ENCODE measurements around the gene KDM6A.
"Not testable (repeated sequence)": the region's sequence is repeated elsewhere in the genome, so short reads cannot be mapped to it uniquely, and the experiment has no call there.

The KDM6A gene

DNA sequence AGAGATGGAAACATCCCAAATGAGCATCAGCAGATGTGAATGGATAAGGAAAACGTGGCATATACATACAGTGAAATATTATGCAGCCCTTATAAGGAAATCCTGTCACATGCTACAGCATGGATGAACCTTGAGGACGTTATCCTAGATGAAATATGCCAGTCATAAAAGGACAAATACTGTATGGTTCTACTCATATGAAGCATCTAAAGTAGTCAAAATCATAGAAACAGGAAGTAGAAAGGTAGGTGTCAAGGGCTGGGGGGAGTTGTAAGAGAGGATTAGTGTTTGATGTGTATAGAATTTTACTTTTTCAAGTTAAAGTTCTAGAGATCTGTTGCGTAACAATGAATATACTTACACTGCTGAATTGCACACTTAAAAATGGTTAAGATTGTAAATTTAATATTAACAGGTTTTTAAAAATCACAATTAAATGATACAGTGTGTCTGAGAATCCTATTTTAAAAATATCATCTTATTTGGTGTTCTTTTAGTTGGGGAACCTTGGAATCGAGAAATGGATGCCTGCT is 58.5 kb downstream of the KDM6A start:
- DNase-seq: no peak

GRCh38 chrX:44935172-44935571 is 62.2 kb downstream of the KDM6A start:
- DNase-seq: no peak

DNA sequence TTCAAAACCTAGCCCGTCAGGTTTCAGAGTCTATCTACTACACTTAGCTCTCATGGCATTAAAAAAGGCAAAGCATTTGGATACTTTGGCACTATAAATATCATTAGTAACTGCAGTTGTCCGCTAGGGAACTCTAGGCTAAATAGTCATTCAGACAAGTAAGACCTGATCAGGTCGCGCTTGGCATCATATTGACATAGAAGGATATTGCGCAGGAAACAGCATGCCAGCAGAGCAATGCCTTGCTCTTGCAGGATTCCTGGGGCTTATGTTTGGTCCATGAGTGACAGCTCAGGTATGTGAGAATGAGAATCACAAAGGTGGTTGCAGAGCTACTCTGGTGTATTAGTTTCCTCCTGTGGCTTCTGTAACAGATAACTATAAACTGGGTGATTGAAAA is 62.7 kb downstream of the KDM6A start:
- no peak for DNase-seq

DNA sequence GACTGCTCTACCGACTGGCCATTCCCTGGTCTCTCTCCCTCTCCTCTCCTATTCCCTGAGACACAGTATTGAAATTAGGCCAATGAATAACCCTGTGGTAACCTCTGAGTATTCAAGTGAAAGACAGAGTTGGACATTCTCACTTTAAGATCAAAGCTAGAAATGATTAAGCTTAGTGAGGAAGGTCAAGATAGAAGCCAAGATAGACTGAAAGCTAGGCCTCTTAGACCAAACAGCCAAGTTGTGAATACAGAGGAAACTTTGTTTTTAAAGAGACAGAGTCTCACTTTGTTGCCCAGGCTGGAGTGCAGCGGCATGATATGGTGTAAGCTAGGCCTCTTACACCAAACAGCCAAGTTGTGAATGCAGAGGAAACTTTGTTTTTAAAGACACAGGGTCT is 64.6 kb downstream of the KDM6A start:
- no peak for DNase-seq

DNA sequence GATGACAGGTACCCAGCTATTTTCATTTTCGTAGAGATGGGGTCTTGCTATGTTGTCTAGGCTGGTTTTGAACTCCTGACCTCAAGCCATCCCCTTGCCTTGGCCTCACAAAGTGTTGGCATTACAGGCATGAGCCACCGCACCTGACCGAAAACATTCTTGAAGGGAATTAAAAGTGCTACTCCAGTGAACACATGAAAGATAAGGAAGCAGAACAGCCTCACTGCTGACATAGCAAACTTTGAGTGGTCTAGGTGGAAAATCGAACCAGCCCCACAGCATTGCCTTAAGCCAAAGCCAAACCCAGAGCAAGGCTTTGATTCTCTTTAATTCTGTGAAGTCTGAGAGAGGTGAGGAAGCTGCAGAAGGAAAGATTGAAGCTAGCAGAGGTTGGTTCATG is 65.1 kb downstream of the KDM6A start:
- DNase-seq: no peak

DNA sequence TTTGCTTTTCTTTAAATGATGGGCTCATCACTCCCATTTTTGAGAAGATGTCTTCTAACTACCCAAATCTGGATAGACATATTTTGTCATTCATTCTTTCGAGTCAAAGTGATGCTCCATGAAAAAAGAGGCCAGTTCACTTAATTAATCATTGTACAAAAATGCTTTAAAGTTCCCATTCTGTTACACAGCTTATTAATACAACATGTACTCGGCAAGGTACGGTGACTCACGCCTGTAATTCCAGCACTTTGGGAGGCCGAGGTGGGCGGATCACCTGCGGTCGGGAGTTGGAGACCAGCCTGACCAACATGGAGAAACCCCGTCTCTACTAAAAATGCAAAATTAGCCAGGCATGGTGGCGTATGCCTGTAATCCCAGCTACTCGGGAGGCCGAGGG is 67.6 kb downstream of the KDM6A start:
- DNase-seq: not testable (repeated sequence)

DNA sequence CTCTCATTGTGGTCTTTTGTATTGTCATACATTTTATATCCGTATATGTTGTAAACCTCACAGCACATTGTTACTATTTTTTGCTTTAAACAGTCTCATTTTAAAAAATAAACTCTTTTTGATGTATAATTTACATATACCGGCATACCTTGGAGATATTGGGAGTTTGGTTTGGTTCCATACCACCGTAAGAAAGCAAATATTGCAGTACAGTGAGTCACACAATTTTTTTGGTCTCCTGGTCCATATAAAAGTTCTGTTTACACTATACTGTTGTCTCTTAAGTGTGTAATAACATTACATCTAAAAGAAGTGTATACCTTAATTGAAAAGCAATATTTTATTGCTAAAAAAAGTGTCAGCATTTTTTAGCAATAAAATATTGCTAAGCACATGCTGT is 70.0 kb downstream of the KDM6A start:
- DNase-seq: no peak

GRCh38 chrX:44944894-44945293 is 71.9 kb downstream of the KDM6A start:
- DNase-seq: no peak

GRCh38 chrX:44945736-44946135 is 72.7 kb downstream of the KDM6A start:
- DNase-seq: peak in 1 of 2 donors; percentile 27

DNA sequence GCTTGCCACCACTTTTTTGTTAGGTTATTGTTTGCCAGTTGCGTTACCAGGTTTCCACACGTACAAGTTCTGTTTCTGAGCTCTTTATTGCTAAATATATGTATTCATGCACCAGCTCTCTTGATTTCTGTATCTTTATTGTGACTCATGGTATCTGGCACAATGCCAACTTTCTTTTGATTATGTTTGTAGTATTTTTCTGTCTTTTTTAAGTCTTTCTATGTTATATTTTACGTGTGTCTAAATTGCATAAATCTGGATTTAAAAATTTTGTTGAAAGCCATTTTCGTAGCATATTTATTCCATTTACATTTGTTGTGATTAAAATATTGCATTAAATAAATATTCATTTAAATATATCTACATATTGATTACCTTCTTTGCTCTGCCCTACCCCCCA is 73.8 kb downstream of the KDM6A start:
- DNase-seq: peak; percentile 17 to 32

DNA sequence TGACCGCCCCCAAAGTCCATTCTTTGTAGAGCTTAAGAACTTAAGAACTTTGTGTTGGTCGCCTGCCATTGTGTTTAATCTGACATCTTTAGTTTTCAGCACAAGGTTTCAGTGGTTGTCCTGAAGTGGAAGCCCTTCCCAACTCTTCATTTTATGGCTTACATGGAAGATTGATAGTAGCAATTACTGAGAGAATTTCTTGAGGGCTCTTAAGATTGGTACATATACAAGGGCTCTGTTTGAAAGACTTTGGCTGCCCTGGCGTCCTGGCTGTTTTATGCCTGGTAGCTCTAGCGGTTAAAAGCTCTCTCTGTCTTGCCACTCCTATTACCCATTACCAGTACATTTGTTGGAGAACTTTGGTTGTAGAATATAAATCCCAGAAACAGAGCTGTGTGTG is 75.0 kb downstream of the KDM6A start:
- DNase-seq: no peak

DNA sequence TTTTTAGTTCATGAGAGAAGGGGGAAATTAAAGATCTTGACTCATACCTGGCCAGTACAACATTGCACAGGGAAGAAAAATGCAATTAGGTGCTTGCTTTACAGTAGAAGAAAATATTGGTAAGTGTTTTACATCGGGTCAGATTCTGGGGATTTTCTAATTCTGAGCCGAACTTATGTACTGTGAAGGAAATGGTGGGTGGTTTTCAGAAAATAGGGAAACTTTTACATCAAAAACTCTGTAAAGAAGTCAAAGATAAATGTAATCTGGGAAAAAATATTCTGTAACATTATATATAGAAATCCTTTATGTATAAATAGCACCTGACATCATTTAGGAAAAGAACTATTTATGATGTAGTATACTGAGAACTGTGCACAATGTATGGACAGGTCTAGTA is 75.4 kb downstream of the KDM6A start:
- DNase-seq: peak; percentile 34 to 77

DNA sequence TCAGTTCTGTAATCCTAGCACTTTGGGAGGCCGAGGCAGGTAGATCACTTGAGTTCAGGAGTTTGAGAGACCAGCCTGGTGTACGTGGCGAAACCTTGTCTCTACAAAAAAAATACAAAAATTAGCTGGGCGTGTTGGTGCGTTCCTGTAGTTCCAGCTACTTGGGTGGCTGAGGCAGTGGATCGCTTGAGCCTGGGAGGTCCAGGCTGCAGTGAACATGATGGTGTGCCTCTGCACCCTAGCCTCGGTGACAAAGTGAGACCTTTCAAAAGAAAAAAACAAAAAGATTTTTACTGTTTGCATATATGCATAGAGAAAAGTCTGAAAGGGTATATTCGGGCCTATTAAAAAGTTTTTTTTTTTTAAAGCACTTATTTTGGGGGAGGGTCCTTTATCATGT is 76.1 kb downstream of the KDM6A start:
- no peak for DNase-seq

DNA sequence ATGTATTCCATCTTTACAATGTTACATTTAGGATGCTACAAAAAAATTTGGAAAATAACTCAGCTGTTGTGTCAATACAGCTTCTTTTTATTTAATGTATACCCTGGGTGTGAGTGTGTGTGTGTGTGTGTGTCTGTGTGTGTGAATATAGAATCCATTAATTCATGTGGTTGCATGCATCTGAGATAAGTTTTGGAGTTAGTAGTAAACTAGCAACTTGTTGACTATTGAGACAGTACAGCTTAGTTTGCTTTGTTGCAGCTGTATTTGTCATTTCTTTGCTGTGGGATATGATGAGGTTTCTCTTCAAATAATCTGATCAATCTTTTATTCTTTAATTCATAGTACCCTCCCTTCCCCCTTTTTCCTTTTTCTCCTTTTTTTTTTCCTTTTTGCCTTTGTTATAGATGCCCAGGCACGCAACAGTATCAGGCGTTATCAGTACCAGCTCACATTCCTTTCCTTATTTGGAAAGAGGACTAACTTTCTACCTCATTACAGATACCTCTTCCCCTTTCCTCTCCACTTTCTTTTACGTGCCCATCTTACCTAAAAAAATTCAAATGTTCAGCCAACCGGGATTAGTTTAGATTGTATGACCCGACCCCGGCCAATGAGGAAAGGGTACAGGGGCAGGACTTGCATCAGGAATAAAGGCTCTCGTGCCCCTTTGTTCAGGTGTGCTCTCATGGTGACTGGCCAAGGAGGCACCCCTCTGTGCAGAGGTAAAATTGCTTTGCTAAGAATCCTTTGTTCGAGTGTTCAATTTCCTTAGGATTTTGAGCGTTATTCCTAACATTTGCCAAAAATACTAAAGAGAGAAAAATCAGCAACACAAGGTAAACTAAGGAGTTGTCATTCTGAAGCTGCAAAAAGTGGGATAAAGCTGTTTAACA is 77.7 kb downstream of the KDM6A start:
- not testable (repeated sequence) for DNase-seq

GRCh38 chrX:44951572-44952067 is 78.6 kb downstream of the KDM6A start:
- DNase-seq: no peak

DNA sequence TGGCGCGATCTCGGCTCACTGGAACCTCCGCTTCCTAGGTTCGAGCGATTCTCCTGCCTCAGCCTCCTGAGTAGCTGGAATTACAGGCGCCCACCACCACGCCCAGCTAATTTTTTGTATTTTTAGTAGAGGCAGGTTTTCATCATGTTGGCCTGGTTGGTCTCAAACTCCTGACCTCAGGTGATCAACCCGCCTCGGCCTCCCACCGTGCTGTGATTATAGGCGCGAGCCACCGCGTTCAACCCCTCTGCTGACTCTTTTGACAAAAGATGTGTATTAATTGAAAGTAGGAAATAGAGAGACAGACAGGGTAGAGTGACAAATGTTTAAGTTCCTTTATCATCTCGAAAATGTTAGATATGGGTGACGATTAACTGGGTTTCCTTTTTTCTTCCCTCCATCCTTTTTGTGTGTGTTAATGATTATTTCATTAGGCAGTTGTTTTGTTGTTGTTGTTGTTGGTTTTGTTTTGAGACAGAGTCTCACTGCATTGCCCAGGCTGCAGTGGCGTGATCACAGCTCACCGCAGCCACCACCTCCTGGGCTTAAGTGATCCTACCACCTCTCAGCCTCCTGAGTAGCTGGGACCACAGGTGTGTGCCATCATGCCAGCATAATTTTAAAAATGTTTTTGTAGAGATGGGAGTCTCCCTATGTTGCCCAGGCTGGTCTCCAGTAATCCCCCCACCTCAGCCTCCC is 79.5 kb downstream of the KDM6A start:
- DNase-seq: no peak

DNA sequence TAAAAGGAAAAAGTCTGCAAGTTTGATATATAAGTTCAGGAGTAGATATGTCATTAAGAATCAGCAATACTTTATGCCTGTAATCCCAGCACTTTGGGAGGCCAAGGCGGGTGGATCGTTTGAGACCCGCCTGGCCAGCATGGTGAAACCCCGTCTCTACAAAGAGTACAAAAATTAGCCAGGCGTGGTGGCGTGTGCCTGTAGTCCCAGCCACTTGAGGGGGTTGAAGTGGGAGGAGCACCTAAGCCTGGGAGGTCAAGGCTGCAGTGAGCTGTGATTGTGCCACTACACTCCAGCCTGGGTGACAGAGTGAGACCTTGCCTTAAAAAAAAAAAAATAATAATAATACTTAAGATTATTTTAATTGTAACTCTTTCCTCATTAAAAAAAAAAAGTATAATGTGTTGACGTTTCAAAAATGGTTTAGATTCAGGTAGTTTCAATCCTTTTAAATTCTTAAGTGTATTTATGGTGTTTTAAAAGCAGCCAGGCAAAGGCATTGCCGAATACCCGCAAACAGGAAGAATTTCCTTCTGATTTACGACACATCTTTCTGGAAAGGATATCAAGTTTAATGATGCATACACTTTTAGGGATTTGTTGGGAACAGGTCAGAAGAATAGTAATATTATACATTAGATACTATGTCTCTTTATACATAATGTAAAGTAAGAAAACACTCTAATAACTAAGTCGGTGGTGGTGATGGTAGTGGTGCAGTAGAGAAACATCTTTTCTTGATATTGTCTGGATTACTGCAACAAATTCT is 80.9 kb downstream of the KDM6A start:
- no peak for DNase-seq

DNA sequence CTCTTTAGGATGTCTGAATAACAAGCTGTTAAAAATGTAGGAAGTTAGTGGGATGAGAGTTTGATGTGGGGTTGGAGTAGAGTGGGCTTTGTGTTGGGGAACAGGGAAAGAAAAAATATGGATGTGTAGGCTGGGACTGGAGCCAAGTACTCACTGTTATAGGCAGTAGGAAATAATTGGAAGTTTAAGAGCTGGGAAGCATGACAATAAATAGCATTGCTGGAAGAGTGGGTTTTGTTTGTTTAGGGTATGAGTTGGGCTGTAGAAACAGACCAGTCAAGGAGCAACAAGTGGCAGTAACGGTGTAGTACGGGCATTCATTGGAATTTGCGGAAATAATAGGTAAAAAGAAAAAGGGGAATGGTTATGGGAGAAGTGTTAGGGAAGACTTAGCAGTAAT is 81.6 kb downstream of the KDM6A start:
- DNase-seq: no peak

- DNase-seq: no peak
These were observed 84.9 kb downstream of the KDM6A start for GRCh38 chrX:44957848-44958247.

- no peak for DNase-seq
These were observed 85.5 kb downstream of the KDM6A start for GRCh38 chrX:44958480-44958879.

- no peak for DNase-seq
These were observed 89.0 kb downstream of the KDM6A start for GRCh38 chrX:44961817-44962607.

- no peak for DNase-seq
These were observed 90.0 kb downstream of the KDM6A start for GRCh38 chrX:44962944-44963343.

All from inflammatory macrophage treated with lipopolysaccharide for 1 hour (primary cell).